ENCODE measurements around the gene KRTDAP. TPM values are rescaled to one million over a fixed set of nuclear protein-coding genes. Genes with fewer than 3 reads are reported as not detected.

KRTDAP gene
- total RNA-seq (2014; rRNA removed; shearing (Covaris generic)): not detected in 2 replicates

GRCh38 chr19:35490364-35490763 lies at the start of gene KRTDAP:
Gene KRTDAP, minus strand, starts transcription at chr19:35490464. Its CDS starts 22 bp downstream, at chr19:35490442.
- DNase-seq (ENCODE audit: low spot score): no peak

DNA sequence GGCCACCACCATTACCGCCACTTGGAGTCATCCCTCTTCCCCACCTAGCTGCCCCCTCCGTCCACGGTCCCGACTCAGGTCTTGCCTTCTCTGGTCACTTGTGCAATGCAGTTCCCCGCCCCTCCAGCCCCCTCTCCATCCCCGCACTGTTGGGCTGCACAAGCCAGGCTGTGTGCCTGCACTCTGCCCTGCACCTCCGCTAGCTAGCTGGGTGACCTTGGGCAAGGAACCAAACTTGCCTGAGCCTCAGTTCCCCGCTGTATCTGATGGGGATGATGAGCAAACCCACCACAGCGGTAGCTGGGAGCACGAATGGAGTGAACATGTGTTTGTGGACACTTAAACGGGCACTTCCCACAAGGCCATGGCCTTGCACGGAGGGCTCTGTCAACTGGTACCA lies 49.6 kb upstream of the KRTDAP start:
- DNase-seq (ENCODE audit: low spot score): no peak

DNA sequence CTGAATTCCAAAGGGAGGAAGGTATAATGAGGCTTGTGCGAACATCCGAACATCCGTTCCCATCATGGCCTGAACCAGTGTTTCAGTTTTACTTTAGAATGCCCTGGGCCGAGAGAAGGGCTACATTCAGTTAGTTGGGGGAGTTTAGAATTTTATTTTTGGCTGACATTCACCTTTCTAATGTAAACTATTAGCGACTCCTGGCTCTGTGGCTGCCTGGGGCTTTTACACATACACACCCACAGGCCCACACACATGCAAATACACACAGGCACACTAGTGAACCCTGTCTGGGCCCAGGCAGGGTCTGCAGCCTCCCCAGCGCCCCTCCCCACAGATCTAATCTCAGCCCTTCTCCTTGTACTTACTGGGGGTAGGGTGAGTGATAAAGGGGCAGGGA lies 49.0 kb upstream of the KRTDAP start:
- DNase-seq (ENCODE audit: low spot score): no peak

DNA sequence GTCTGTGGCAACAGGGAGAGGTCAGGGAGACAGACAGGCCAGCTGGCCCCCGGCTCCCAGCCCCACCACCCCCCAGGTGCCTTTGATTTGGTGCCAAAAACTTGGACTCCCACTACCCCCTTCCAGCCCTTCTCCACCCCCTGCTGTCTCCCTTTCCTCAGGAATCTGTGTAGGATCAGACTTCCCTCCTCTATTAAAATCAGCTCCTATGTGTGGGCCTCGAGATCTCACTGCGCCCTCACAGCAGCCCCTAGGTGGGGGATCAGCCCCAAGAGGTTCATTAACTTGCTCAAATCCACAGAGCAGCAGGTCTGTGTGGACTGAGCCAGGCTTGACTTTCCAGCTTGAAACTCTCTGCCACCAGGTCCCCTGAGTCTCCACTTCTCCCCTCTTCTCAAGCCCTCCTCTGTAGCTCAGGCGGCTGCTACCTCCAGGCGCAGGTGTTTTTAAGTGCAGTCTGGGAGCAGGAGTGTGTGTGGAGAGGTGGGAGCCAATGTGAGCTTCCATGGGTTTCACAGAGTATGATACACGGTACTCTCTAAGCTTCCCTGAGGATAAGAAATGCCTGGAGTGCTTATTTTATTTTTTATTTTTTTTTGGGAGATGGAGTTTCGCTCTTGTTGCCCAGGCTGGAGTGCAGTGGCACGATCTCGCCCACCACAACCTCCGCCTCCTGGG lies 44.7 kb upstream of the KRTDAP start:
- no peak for DNase-seq (ENCODE audit: low spot score)

- peak; percentile 74 for DNase-seq (ENCODE audit: low spot score)
Observed at GRCh38 chr19:35533822-35534392, 43.6 kb upstream of the KRTDAP start.

- no peak for DNase-seq (ENCODE audit: low spot score)
Observed at GRCh38 chr19:35533201-35533821, 43.0 kb upstream of the KRTDAP start, which contains the start of gene GAPDHS. Gene GAPDHS, plus strand, starts transcription at chr19:35533456. Its CDS starts 72 bp downstream, at chr19:35533528.

GRCh38 chr19:35531291-35531690 lies 41.0 kb upstream of the KRTDAP start:
- no peak for DNase-seq (ENCODE audit: low spot score)

DNA sequence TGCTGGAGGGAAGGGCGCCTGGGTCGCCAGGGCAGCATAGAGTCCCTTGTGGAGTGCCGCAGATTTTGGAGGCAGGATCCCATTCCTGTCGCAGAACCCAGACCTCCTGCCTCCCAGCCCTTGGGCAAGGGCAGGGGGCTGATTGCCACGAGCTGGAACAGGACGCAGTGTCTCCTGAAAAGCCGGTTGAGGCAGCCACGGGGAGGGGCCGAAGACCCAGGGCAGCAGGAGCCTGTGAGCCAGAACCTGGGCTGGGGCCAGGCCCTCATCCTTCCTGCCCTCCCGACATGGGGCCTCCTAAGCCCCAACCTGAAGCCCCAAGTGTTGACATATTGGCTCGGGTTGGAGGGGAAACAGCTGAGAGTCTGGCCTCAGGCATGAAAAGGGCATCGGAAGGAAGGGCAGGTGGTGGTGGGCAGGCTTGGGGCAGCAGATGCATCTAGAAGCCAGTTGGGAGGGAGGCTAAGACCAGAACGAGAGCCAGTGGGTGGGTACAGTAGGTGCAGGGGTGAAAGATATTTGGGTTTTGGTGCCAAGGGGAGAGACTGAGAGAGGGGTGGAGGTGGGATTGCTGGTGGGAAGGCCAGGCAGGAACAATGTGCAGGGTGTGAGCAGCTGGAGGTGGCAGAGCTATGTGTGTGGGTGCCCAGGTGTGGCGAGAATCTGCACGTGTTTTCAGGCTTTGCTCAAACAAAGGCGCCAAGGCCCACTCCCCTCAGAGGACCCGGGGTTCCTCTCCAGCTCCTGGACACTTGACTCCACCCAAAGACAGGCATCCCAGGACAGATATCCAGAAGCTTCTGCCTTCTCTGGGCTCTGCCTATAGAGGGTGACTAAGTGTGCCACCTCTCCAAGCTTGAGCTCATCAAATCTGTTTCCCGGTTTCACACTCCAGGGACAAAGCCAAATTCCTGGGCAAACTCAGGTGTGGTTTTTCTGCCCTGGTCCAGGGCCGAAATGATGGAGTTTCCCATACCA lies 39.3 kb upstream of the KRTDAP start:
- no peak for DNase-seq (ENCODE audit: low spot score)

GRCh38 chr19:35528218-35529038 lies 38.2 kb upstream of the KRTDAP start, which contains the start of gene SBSN:
Gene SBSN, minus strand, starts transcription at chr19:35528311. Its CDS starts 30 bp downstream, at chr19:35528281.
- DNase-seq (ENCODE audit: low spot score): no peak

DNA sequence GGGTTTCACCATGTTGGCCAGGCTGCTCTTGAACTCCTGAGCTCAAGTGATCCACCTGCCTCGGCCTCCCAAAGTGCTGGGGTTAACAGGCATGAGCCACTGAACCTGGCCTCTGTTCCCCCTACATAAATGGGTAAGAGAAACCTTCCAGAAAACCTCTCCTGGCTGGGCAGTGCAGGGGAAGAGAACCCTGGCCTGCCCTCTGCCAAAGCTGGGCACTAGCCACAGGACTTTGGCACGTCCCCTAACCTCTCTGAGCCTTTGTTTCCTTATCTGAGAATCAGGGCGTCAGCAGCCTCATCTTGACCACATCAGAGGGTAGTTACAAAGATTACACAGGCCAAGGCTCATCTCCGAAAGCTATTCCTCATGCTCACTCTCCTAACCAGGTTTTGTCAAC lies 35.6 kb upstream of the KRTDAP start:
- no peak for DNase-seq (ENCODE audit: low spot score)

DNA sequence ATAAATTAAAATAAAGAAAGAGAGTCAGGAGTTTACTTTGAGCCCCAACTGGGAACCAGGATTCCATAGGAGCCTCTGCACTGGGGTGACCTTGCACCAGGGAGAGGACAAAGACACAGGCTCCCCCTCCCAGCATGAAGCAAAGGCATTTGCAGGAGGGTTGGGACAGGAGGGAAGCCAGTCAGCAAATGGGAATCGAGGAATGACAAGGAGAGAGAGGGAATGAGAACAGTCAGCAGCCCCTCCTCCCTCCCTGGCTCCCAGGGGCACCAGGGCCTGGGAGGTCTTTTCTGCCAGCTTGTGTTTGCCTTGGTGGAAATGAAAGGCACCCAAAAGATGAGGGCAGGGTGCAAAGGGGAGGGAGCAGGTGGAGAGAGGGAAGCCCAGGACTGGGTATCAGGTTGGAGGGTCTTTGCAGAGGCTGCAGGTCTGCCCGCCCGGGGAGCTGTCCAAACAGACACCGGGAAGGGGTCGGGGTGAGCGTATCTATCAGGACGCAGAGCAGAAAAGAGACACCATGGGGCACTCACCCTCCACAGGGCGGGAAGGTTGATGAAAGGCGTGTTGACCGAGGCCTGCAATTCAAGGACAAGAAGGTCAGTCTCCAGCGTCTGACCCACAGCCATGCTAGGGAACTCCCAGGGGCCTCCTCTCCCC lies 34.0 kb upstream of the KRTDAP start:
- DNase-seq (ENCODE audit: low spot score): no peak

DNA sequence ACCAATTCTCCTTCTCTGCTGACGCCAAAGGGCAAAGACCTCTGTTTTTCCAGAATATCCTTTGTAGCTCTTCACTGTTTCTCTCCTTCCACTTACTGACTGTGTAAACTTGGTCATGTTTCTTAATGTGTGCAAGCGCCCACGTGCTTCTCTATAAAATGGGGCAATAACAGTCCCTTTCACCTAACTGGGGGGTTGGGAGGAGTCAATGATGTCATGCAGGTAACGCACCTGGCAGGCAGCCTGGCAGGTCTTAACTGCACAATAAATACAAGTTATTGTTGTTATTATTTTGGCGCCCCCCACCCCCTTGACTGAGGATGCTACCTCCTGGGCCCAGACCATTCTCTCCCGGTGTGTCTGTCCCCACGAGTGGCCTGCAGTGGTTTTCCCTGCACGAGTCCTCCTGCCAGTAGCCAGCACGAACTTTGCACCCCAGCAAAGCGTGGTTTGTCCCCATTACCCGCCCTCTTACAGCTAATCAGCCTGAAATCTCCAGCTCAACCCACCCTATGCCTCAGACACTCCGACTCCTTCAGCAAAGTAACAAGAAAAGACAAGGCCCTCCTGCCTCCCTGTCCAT lies 32.6 kb upstream of the KRTDAP start:
- DNase-seq (ENCODE audit: low spot score): peak; percentile 26

DNA sequence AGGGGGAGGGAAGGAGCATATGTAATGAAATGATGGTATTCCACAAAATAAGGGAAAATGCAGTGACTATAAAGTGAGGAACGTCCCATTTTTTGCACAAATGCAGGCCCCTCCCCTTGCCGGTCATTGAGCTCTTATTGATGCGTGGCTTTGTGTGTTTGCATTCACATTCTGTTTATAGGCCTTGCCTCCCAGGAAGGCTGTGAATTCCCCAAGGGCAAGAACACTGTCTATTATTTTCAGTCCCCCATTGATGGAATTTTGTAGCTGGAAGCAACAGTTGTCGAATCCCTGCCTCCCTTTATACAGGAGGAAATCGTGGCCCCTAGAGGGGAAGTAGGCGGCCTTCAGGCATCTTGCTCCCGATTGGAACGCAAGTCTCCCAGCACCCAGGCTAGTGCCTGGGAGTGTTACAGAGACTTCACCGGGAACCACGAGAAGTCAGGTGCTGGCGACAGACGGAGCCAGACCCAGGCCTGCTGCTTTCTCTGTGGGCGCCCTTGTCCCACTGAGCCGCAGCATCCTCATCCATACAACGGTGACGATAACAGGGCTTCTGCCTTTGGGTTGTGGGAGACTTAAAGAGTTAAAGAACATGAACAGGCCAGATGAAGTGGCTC lies 31.0 kb upstream of the KRTDAP start:
- DNase-seq (ENCODE audit: low spot score): no peak

GRCh38 chr19:35519291-35519690 lies 29.0 kb upstream of the KRTDAP start:
- no peak for DNase-seq (ENCODE audit: low spot score)

DNA sequence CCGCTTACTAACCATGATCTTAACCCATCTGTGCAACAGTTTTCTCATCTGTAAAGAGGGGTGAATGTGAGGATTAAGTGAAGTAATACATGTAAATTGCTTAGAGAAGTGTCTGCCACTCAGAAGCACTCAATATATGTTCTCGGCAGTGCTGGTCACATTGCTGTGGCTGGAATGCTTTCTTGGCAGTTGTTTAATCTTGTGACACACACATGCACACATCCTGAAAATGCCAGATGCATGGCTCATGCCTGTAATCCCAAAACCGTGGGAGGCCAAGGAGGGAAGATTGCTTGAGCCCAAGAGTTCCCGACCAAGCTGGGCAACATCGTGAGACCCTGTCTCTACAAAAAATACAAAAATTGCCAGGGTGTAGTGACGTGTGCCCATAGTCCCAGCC lies 28.0 kb upstream of the KRTDAP start:
- DNase-seq (ENCODE audit: low spot score): no peak

DNA sequence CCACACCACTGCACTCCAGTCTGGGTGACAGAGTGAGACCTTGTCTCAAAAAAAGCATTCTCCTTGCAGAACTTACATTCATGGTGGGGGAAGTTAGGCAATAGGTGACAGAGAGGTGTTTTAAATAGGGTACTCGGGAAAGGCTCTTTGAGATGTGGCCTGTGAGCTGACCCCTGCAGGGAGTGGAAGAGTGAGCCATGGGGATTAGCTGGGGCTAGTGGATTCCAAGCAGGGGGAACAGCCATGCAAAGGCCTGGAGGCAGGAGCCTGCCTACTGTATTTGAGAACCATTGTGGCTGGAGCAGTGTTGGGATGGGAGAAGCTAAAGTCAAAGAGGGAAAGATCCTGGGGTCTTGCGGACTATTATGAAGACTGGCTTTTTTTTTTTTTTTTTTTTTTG lies 27.1 kb upstream of the KRTDAP start:
- DNase-seq (ENCODE audit: low spot score): no peak

- no peak for DNase-seq (ENCODE audit: low spot score)
Observed at GRCh38 chr19:35516310-35516709, 26.0 kb upstream of the KRTDAP start.

DNA sequence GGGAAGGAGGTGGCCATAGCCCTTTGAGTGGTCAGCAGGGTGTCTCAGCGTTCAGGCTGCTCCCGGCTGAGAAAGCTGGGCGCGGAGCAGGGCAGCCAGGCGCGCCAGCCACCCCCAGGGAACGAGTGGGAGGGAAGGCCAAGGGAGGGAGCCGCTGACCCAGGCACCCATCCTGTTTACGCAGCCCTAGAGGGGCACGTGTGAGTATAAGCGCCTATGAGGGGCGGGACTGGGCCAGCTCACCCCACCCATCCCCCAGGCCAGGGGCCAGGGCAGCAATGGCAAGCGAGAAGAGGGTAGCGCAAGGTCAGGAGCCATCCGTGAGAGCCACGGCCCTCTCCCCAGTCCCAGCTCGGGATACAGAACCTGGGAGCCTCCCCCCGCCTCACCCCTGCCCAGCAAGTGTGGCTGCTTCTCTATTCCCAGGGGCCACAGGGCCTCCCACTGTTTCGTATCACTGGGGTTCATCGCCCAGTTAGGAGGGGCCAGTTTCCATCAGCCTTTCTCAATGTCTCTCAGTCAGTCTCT lies 24.1 kb upstream of the KRTDAP start:
- no peak for DNase-seq (ENCODE audit: low spot score)

- no peak for DNase-seq (ENCODE audit: low spot score)
Observed at GRCh38 chr19:35513628-35514281, 23.5 kb upstream of the KRTDAP start, which contains the start of gene DMKN. Gene DMKN, minus strand, starts transcription at chr19:35513649. Its CDS starts 174 bp downstream, at chr19:35513475.

Data from HT-29 (cell line).